ENCODE data around the gene KRTAP12-4. TPM values are rescaled to one million over a fixed set of nuclear protein-coding genes. Genes with fewer than 3 reads are reported as not detected.
"Not testable (repeated sequence)": the region's sequence is repeated elsewhere in the genome, so short reads cannot be mapped to it uniquely, and the experiment has no call there.

Gene KRTAP12-4
- polyA plus RNA-seq, 1 experiment, result not detected

DNA sequence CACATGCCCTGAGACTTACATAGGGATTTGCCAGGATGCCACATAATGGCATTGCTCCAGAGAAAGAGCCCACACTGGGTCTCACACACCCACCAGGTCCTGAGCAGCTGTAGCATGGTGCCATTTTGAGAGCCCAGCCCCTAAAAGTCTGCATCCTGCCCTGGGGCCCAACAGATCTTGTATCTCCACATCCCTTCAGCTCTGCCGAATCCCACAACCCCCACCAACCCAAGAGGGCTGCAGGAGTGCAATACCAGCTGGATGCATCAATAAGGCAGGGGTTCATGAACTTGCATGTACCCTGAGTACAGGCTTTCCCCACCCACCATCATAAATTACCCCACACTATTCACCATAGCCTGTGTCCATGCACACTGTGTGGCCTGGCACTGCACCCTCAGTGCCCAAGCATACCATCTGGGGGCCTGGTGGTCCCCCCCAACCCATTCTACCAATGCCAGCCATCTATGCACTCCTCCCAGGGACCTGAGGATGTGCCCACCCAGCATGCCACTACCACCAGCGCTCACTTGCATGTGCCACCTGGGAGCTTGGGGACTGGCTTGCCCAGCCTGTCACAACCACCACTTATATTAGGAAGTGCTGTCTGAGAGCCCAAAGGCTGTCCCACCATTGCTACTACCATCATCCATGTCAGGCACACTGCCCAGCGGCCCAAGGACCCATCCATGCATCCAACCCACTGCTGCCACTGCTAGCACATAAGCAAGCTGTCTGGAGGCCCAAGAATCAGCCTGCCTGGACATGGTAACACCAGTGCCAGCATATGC lies 16.4 kb upstream of the KRTAP12-4 start:
- Histone ChIP-seq H3K36me3 (ENCODE audit: control insufficient read depth, insufficient read depth, low read length) (no peaks in the 10 kb centered on the region), H3K4me3 (ENCODE audit: low read depth, low read length) (no peak overlapping the region), H3K27me3 (ENCODE audit: control insufficient read depth, insufficient read depth, low read length) (no peaks in the 10 kb centered on the region; the same call in 1 of the 2 replicates)
- TF ChIP-seq, protein P1, sequence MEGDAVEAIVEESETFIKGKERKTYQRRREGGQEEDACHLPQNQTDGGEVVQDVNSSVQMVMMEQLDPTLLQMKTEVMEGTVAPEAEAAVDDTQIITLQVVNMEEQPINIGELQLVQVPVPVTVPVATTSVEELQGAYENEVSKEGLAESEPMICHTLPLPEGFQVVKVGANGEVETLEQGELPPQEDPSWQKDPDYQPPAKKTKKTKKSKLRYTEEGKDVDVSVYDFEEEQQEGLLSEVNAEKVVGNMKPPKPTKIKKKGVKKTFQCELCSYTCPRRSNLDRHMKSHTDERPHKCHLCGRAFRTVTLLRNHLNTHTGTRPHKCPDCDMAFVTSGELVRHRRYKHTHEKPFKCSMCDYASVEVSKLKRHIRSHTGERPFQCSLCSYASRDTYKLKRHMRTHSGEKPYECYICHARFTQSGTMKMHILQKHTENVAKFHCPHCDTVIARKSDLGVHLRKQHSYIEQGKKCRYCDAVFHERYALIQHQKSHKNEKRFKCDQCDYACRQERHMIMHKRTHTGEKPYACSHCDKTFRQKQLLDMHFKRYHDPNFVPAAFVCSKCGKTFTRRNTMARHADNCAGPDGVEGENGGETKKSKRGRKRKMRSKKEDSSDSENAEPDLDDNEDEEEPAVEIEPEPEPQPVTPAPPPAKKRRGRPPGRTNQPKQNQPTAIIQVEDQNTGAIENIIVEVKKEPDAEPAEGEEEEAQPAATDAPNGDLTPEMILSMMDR (IDR thresholded peaks at IDR 0.05; ENCODE audit: insufficient read depth, low read depth, low read length), result no peak
- CTCF ChIA-PET, result interaction anchor here (0.7 kb wide), 1 partner anchor 63 kb away, joined by 3 read pairs; no protein-coding TSS in a partner anchor
- no peak for DNase-seq (ENCODE audit: low read depth)
- POLR2A ChIA-PET, result no interaction called here

DNA sequence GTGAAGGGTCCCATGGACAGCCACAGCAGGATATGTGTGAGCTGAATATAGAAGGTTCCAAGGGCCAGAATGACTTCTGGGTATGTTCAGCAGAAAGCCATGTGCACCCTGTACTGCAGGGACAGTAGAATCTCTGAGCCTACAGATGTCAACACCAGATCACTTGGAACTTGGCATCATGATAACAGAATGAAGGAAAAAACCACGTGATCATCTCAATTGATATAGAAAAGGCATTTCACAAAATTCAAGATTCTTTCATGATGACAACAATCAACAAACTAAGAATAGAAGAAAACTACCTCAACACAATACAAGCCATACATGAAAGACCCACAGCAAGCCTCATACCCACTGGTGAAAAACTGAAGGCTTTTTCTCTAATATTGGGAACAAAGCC lies 13.2 kb upstream of the KRTAP12-4 start:
- ChIA-PET POLR2A (no interaction called here), CTCF (no interaction called here)
- Histone ChIP-seq H3K4me3 (ENCODE audit: low read depth, low read length) (no peak overlapping the region), H3K27me3 (ENCODE audit: control insufficient read depth, insufficient read depth, low read length) (no peaks in the 10 kb centered on the region; the same call in 1 of the 2 replicates), H3K36me3 (ENCODE audit: control insufficient read depth, insufficient read depth, low read length) (no peaks in the 10 kb centered on the region)
- DNase-seq (ENCODE audit: low read depth), result no peak
- TF ChIP-seq, protein P1 (IDR thresholded peaks at IDR 0.05; ENCODE audit: insufficient read depth, low read depth, low read length), result no peak

DNA sequence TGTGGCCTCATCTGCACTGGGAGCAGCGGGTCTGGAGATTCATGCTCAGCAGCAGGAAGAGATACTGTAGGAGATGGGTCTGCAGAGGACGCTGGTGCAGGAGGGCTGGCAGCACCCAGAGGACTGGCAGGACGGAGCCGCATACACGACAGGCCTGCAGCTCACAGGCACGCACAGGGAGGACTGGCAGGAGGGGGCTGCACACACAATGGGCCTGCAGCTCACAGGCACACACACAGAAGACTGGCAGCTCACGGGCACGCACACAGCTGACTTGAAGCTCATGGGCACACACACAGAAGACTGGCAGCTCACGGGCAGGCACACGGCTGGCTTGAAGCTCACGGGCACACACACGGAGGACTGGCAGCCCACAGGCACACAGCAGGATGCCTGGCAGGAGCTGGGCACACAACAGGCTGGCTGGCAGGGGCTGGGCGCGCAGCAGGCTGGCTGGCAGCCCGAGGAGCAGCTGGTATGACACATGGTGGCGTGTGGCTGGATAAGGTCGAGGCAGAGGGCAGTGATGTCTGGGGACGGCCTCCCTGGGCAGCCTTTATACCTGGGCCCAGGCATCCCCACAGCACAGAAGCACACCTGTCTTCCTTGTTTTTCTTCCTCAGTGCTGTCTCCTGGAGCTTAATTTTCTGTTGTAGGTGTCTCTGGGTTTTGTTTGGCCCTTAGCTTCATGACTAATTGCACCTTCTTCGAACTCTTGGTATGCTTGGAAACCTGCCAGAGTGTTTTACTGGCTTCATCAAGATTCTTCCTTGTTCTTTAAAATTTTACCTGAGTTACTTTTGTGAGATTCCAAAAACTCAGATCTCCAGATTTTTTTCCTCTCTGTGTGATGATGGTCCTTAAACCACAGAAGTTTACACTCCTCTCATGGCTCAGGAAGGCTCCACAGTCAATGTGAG lies 12.2 kb upstream of the KRTAP12-4 start, which contains the start of gene KRTAP12-2:
Gene KRTAP12-2, minus strand, starts transcription at position 527 of the 920 bp plus-strand sequence. Its CDS starts 41 bp downstream, at position 486.
- ChIA-PET POLR2A (no interaction called here), CTCF (no interaction called here)
- no peak for DNase-seq (ENCODE audit: low read depth)
- Histone ChIP-seq H3K27me3 (ENCODE audit: control insufficient read depth, insufficient read depth, low read length) (no peaks in the 10 kb centered on the region; the same call in 1 of the 2 replicates), H3K4me3 (ENCODE audit: low read depth, low read length) (no peak within 1 kb of the TSS), H3K36me3 (ENCODE audit: control insufficient read depth, insufficient read depth, low read length) (no peaks in the 10 kb centered on the region)
- TF ChIP-seq, protein P1 (IDR thresholded peaks at IDR 0.05; ENCODE audit: insufficient read depth, low read depth, low read length), result no peak

DNA sequence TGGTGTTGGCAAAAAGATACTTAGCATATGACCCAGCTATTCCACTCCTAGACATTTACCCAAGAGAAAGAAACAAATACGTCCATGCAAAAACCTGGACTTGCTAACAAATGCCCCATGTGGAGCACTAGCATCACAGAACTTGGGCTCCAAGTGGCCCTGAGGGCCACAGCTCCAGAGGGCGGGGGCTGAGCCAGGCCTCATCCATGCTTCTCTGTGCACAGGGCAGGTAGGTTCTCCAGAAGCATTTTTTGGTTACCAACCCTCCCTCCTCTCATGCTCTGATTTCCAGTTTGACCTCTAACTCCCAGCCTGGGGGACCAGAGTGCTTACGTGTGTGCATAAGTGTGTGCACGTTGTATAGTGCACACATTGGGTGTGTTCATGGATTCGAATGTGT lies 10.2 kb upstream of the KRTAP12-4 start:
- no peak for DNase-seq (ENCODE audit: low read depth)
- H3K4me3 ChIP-seq (ENCODE audit: low read depth, low read length), result no peak overlapping the region
- CTCF ChIA-PET, result interaction anchor here (0.6 kb wide), 1 partner anchor 19 kb away, joined by 3 read pairs; no protein-coding TSS in a partner anchor
- no peaks in the 10 kb centered on the region; the same call in 1 of the 2 replicates for H3K27me3 ChIP-seq (ENCODE audit: control insufficient read depth, insufficient read depth, low read length)
- H3K36me3 ChIP-seq (ENCODE audit: control insufficient read depth, insufficient read depth, low read length), result no peaks in the 10 kb centered on the region
- POLR2A ChIA-PET, result no interaction called here
- TF ChIP-seq, protein P1 (IDR thresholded peaks at IDR 0.05; ENCODE audit: insufficient read depth, low read depth, low read length), result no peak

DNA sequence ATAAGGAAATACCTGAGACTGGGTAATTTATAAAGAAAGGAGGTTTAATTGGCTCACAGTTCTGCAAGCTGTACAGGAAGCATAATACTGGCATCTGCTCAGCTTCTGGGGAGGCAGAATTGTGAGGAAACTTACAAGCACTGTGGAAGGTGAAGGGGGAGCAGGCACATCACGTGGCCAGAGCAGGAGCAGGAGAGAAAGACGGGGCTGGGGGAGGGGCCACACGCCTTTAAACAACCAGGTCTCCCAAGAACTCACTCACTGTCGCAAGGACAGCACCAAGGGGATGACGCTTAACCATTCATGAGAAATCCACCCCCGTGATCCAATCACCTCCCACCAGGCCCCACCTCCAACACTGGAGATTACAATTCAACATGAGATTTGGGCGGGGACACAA lies 7.1 kb upstream of the KRTAP12-4 start:
- not testable (repeated sequence) for H3K27me3 ChIP-seq (ENCODE audit: control insufficient read depth, insufficient read depth, low read length); H3K36me3 ChIP-seq (ENCODE audit: control insufficient read depth, insufficient read depth, low read length)

More for the DNA sequence above, 7.1 kb upstream of the KRTAP12-4 start:
- POLR2A ChIA-PET; DNase-seq (ENCODE audit: low read depth); H3K4me3 ChIP-seq (ENCODE audit: low read depth, low read length); CTCF ChIA-PET: not testable (repeated sequence)
